Prostate gland (tissue), 2 donors: Measurements from ENCODE around the gene TCERG1L. TPM values are rescaled to one million over a fixed set of nuclear protein-coding genes. Genes with fewer than 3 reads are reported as not detected.

ENCODE experiments used
- DNase-seq: peaks from one replicate; pipeline ENCODE4 v3.0.0-alpha.2; 2019; ENCODE audit warnings: low spot score
- H3K27ac ChIP-seq, 2 donors: fragments of 200-600 bp; sonication (generic); 2 replicates each; pipeline ENCODE4 v1.5.1; 2017 to 2019
- H3K27me3 ChIP-seq: fragments of 200-600 bp; sonication (generic); replicated peaks from 2 replicates; pipeline ENCODE4 v1.5.1; 2019; ENCODE audit not compliant: insufficient read depth
- H3K36me3 ChIP-seq, 2 donors: fragments of 200-600 bp; sonication (generic); 1 replicate in 1 of 2; 2 replicates in 1 of 2; pipeline versions ENCODE4 v1.5.1 to v1.8.1; 2017 to 2019
- H3K4me1 ChIP-seq: fragments of 200-600 bp; sonication (generic); replicated peaks from 2 replicates; pipeline ENCODE4 v1.5.1; 2019
- H3K4me3 ChIP-seq, 2 donors: fragments of 200-600 bp; sonication (generic); 2 replicates each; pipeline ENCODE4 v1.5.1; 2017 to 2019
- H3K9me3 ChIP-seq: fragments of 200-600 bp; sonication (generic); 2 replicates; pipeline ENCODE4 v1.5.1; 2017
- CTCF ChIP-seq, 4 experiments: fragments of 200-600 bp in 2 of 4; fragments of 450-650 bp in 2 of 4; sonication (generic) in 2 of 4; IDR thresholded peaks; 1 replicate in 3 of 4; 2 replicates in 1 of 4; pipeline ENCODE4 v1.5.1; 2016 to 2019; ENCODE audit warnings: antibody characterized with exemption in 4 of 4, mild to moderate bottlenecking in 2 of 4, moderate library complexity in 2 of 4
- POLR2A ChIP-seq: fragments of 450-650 bp; IDR thresholded peaks from one replicate; pipeline ENCODE4 v1.6.1; 2016; ENCODE audit warnings: antibody characterized with exemption, mild to moderate bottlenecking
- POLR2AphosphoS5 ChIP-seq: sonication (generic); formaldehyde crosslinking; IDR thresholded peaks from one replicate; pipeline ENCODE4 v1.6.1; 2017; ENCODE audit warnings: antibody characterized with exemption
- WGBS: methylation state at CpG from one replicate; pipeline ENCODE4 v1.1.5; 2018; 5-methylcytosine and 5-hydroxymethylcytosine counted together
- intact Hi-C: fragments of 100-400 bp; cut with DNase I; formaldehyde crosslinking; loops from one replicate; pipeline ENCODE4 v1.14.2; 2022
- total RNA-seq, 2 donors: library from RNA; depleted of rRNA; stranded (reverse); fragments of >200 nt; gene quantifications; one replicate each; pipeline ENCODE4 v1.1.0, GENCODE V29; 2016

The TCERG1L gene
- total RNA-seq, 2 donors from 2014 or later: 0.23 to 4.0 TPM

GRCh38 chr10:131074682-131075081 is 236.8 kb downstream of the TCERG1L start:
- WGBS: 81% methylated on average over 8 of the region's 8 CpGs
- Histone ChIP-seq H3K27ac (no peak overlapping the region), H3K4me3 (no peak overlapping the region), H3K9me3 (no peaks in the 10 kb centered on the region), H3K36me3 (no peaks in the 10 kb centered on the region), H3K27me3 (no peaks in the 10 kb centered on the region), H3K4me1 (no peaks in the 10 kb centered on the region)
- intact Hi-C loops: no loop called here
- no peak for TF ChIP-seq POLR2A
- no peak for TF ChIP-seq POLR2AphosphoS5
- TF ChIP-seq CTCF (IDR thresholded peaks at IDR 0.05): no peak
- no peak for DNase-seq

- WGBS: 84% methylated on average over 10 of the region's 11 CpGs
- no peaks in the 10 kb centered on the region for H3K36me3 ChIP-seq
- H3K27ac ChIP-seq: no peak overlapping the region
- no peaks in the 10 kb centered on the region for H3K27me3 ChIP-seq
- no peaks in the 10 kb centered on the region for H3K4me1 ChIP-seq
- no peaks in the 10 kb centered on the region for H3K9me3 ChIP-seq
- H3K4me3 ChIP-seq: no peak overlapping the region
- no peak for TF ChIP-seq POLR2AphosphoS5
- TF ChIP-seq CTCF (IDR thresholded peaks at IDR 0.05): no peak
- TF ChIP-seq POLR2A: no peak
- no peak for DNase-seq
- intact Hi-C loops: no loop called here
Measured at GRCh38 chr10:131073469-131074035, 238.0 kb downstream of the TCERG1L start.

DNA sequence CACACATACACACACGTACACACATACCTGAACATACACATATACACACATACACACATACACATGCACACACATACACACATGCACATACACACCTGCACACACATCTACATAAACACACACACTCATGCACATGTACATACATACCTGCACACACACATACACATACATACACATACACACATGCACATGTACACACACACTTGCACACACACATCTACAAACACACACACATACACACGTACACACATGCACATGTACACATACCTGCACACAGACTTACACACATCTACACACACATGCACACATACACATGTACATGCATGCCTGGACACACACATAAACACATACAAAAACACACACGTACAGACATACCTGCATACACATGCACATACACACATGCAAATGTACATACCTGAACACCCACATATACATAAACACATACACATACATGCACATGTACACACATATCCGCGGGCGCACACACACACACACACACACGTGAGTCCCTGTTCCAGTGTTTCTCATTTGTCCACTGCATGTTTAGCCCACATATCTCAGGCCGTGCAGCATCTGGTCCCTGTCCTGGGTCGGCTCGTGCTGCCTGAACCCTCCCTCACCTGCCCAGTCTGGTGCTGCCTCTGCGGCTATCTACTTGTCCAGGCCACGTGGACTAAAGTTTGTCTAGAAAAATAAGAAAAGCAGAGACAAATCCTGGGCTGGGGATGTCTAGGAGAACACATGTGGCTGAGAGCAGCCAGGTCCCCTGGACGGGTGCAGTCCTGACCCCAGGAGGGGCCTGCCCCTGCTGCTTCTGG is 238.7 kb downstream of the TCERG1L start:
- intact Hi-C loops: no loop called here
- TF ChIP-seq CTCF (IDR thresholded peaks at IDR 0.05) (no peak), POLR2AphosphoS5 (no peak), POLR2A (no peak)
- no peaks in the 10 kb centered on the region for H3K36me3 ChIP-seq
- WGBS: 91% methylated on average over 13 of the region's 13 CpGs
- H3K4me3 ChIP-seq: no peak overlapping the region
- H3K9me3 ChIP-seq: no peaks in the 10 kb centered on the region
- H3K27me3 ChIP-seq: no peaks in the 10 kb centered on the region
- H3K27ac ChIP-seq: no peak overlapping the region
- no peaks in the 10 kb centered on the region for H3K4me1 ChIP-seq
- DNase-seq: no peak

- DNase-seq: no peak
- Histone ChIP-seq H3K27ac (no peak overlapping the region), H3K9me3 (no peaks in the 10 kb centered on the region), H3K4me1 (no peaks in the 10 kb centered on the region), H3K4me3 (no peak overlapping the region), H3K36me3 (no peaks in the 10 kb centered on the region), H3K27me3 (no peaks in the 10 kb centered on the region)
- TF ChIP-seq POLR2A: no peak
- intact Hi-C loops: no loop called here
- WGBS: 79% methylated on average over 7 of the region's 7 CpGs
Measured at GRCh38 chr10:131071721-131072120, 239.8 kb downstream of the TCERG1L start.

GRCh38 chr10:131070856-131071255 is 240.7 kb downstream of the TCERG1L start:
- no peak overlapping the region for H3K4me3 ChIP-seq
- WGBS: 92% methylated on average over 7 of the region's 7 CpGs
- H3K36me3 ChIP-seq: no peaks in the 10 kb centered on the region
- H3K9me3 ChIP-seq: no peaks in the 10 kb centered on the region
- H3K27me3 ChIP-seq: no peaks in the 10 kb centered on the region
- TF ChIP-seq POLR2AphosphoS5 (no peak), POLR2A (no peak), CTCF (IDR thresholded peaks at IDR 0.05) (no peak)
- no peaks in the 10 kb centered on the region for H3K4me1 ChIP-seq
- H3K27ac ChIP-seq: no peak overlapping the region
- intact Hi-C loops: no loop called here
- no peak for DNase-seq
